Esophagus muscularis mucosa (tissue), 4 donors: ENCODE measurements around the gene INPP5A.

Experiments
- EP300 ChIP-seq: sonication (generic); formaldehyde crosslinking; IDR thresholded peaks from one replicate; pipeline ENCODE4 v1.6.1; 2017; ENCODE audit warnings: antibody characterized with exemption
- POLR2A ChIP-seq: fragments of 450-650 bp; IDR thresholded peaks from one replicate; pipeline ENCODE4 v1.6.1; 2017; ENCODE audit warnings: antibody characterized with exemption, moderate library complexity, mild to moderate bottlenecking, low read depth
- POLR2AphosphoS5 ChIP-seq, 2 donors: sonication (generic); formaldehyde crosslinking; IDR thresholded peaks; one replicate each; pipeline ENCODE4 v1.6.1; 2017; ENCODE audit warnings: antibody characterized with exemption in 2 of 2
- TF ChIP-seq, protein P1 (sequence below), 3 experiments: fragments of 200-600 bp in 2 of 3; fragments of 450-650 bp in 1 of 3; sonication (generic) in 2 of 3; IDR thresholded peaks; one replicate each; pipeline ENCODE4 v1.5.1; 2017 to 2019; ENCODE audit warnings: antibody characterized with exemption in 3 of 3, mild to moderate bottlenecking in 2 of 3, moderate library complexity in 1 of 3

GRCh38 chr10:132793213-132793612, 255.6 kb downstream of the INPP5A start:
- TF ChIP-seq POLR2AphosphoS5 (IDR thresholded peaks at IDR 0.05), result no peak
- no peak for TF ChIP-seq POLR2A
- TF ChIP-seq, protein P1, sequence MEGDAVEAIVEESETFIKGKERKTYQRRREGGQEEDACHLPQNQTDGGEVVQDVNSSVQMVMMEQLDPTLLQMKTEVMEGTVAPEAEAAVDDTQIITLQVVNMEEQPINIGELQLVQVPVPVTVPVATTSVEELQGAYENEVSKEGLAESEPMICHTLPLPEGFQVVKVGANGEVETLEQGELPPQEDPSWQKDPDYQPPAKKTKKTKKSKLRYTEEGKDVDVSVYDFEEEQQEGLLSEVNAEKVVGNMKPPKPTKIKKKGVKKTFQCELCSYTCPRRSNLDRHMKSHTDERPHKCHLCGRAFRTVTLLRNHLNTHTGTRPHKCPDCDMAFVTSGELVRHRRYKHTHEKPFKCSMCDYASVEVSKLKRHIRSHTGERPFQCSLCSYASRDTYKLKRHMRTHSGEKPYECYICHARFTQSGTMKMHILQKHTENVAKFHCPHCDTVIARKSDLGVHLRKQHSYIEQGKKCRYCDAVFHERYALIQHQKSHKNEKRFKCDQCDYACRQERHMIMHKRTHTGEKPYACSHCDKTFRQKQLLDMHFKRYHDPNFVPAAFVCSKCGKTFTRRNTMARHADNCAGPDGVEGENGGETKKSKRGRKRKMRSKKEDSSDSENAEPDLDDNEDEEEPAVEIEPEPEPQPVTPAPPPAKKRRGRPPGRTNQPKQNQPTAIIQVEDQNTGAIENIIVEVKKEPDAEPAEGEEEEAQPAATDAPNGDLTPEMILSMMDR (IDR thresholded peaks at IDR 0.05), result no peak
- TF ChIP-seq EP300, result no peak
